NK-92 (cell line): Measurements from ENCODE around the gene CALCOCO2.
"Not testable (repeated sequence)": the region's sequence is repeated elsewhere in the genome, so short reads cannot be mapped to it uniquely, and the experiment has no call there.

Experiments
- DNase-seq: peaks from one replicate; lab custom pipeline; 2025; ENCODE audit not compliant: unreplicated experiment; lab: John Stamatoyannopoulos, UW

CALCOCO2 gene

DNA sequence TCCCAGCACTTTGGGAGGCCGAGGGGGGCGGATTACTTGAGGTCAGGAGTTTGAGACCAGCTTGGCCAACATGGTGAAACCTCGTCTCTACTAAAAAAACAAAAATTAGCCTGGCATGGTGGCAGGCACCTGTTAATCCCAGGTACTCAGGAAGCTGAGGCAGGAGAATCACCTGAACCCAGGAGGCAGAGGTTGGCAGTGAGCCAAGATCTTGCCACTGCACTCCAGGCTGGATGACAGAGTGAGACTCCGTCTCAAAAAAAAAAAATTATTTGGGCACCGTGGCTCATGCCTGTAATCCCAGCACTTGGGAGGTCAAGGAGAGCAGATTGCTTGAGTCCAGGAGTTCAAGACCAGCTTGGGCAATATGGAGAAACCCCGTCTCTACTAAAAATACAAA, 9.9 kb upstream of the CALCOCO2 start:
- DNase-seq = not testable (repeated sequence)

DNA sequence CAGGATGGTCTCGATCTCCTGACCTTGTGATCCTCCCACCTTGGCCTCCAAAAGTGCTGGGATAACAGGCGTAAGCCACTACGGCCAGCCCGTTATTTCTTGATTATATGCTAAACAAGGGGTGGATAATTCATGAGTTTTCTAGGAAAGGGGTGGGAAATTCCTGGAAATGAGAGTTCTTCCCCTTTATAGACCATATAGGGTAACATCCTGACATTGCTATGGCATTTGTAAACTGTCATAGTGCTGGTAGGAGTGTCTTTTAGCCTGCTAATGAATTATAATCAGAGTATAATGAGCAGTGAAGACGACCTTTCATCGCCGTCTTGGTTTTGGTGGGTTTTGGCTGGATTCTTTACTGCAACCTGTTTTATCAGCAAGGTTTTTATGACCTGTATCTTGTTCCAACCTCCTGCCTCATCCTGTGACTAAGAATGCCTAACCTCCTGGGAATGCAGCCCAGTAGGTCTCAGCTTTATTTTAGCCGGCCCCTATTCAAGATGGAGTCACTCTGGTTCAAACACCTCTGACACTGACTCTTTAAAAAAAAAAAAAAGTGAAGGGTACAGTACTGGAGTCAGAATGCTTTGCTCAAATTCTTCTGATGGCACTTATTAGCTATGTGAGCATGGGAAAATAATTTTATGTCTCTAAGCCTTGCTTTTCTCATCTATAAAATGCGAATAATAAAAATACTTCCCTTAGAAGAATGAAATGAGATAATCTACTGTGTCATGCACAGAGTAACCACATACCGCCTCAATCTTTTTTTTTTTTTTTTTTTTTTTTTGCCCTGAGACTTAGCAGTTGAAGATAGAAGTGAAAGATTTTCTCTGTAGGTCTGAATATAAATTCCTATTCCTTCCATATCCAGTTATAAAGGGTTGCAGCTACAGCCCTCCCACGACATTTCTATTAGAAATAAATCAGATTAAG, 5.1 kb upstream of the CALCOCO2 start:
- no peak for DNase-seq

- DNase-seq = no peak
Observed at GRCh38 chr17:48831549-48831883, 681 bp downstream of the CALCOCO2 start.

- DNase-seq = no peak
Observed at GRCh38 chr17:48834973-48835372, 4.1 kb downstream of the CALCOCO2 start.

- DNase-seq = no peak
Observed at GRCh38 chr17:48835971-48836370, 5.1 kb downstream of the CALCOCO2 start.

GRCh38 chr17:48837458-48837857, 6.6 kb downstream of the CALCOCO2 start:
- DNase-seq = not testable (repeated sequence)

DNA sequence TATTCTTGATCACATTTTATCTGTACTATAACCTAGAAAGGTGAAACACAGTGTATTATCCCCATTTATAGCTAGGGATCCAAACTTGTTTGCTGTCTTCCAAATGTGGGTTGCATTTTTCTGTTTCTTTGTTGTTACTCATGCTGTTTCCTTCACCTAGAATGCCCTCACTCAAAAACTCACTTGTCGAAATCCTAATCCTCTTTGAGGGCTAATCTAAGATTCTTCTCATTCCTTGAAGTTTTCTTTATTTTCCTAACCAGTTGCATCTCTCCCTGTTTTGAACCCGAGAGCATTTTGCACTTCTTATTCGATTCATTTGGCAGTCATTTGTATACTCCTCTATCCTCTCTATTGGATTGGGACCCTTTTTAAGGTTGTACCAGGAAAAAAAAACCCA, 9.6 kb downstream of the CALCOCO2 start:
- DNase-seq = no peak

DNA sequence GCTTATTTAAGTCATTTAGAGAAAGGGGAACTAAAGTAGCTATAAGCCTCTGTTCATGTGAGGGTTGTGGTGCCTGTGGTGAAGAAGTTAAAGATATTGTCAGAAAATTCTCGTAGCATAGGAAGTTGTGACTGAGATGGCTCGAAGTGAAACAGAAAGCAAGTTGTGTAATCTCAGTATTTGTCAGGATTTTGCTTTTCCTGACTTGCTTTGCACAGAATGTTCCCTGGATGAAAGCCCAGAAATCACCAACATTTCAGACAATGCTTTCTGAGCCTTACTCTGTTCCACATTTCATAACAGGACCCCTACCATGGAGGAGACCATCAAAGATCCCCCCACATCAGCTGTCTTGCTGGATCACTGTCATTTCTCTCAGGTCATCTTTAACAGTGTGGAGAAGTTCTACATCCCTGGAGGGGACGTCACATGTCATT, 10.6 kb downstream of the CALCOCO2 start:
- no peak for DNase-seq

- DNase-seq = no peak
Observed at GRCh38 chr17:48842746-48843145, 11.9 kb downstream of the CALCOCO2 start.

GRCh38 chr17:48843187-48843900, 12.5 kb downstream of the CALCOCO2 start:
- no peak for DNase-seq

DNA sequence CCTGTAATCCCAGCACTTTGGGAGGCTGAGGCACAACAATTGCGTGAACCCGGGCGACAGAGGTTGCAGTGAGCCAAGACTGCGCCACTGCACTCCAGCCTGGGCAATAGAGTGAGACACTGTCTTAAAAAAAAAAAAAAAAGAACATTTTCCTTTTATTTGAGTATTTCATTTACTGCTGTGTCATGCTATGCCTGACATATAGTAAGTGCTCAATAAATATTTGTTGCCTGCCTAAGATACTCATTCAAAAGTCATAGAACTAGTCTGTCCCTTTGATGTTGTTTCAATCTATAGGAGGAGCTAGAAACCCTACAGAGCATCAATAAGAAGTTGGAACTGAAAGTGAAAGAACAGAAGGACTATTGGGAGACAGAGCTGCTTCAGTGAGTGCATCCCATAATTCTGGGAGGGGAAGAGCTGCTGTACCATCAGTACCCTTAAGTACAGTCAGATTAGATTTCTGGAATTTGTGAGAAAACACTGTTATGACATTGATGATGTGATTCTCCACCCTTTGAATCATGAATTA, 20.0 kb downstream of the CALCOCO2 start:
- DNase-seq = no peak

DNA sequence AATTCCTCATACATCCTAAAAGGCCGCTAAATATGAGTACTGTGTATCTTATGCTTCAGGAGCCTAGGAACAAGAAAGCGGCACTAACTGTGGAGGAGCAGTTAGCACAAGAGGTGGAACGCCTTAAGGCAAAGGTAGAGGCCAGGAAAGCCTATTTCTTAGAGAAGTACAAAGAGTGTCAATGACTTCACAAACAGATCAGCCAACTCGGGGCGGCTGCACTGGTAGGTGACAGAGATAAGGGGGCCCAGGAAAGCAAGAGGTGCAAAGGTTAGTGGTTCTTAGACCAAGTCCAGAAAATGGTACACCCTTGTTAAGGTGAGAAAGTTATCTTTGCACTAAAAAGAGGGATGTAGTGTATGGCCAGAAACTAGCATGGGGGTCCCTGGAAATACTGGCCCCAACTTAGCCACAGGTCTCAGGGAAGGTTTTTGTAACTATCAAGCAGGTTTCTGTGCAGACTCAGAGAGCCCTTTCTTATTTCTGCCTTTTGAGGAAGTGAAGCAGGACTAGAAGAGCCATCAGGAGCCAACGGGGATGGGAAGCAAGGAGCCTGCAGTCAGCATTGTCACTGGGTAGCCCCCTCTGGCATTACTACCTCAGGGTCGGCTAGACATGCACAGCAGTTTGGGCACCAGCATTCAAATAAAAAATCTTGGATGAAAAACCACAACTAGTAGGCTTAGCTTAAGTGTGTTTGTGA, 24.1 kb downstream of the CALCOCO2 start:
- no peak for DNase-seq

DNA sequence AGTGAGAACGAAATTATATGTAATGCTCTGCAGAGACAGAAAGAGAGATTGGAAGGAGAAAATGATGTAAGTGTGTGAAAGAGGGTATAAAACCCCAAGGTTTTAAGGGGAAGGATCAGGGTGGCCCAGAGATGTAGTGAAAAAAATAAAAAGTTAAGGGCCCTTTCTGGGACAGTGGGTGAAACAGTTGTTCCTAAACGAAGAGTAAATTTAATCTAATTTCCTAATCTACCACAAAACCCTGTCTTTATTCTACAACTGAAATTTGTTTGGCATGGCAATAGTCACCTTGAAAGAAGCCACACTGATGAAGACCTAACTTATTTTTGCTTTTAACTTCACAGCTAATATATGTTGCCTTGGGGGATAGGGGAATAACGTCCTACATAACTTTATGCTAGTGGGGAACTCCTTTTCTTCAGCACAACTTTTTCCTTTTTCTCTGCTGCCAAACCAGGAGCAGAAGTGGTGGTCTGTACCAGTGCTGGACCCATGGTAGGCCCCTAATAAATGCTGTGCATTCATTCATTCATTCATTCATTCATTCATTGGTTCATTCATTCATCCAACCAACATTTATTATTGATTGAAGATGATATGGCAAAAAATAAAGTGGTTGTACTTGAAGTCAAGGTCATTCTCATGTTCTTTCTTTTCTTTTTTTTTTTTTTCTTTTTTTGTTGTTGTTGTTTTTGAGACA, 25.4 kb downstream of the CALCOCO2 start:
- no peak for DNase-seq

GRCh38 chr17:48860034-48860433, 29.2 kb downstream of the CALCOCO2 start:
- DNase-seq = no peak

GRCh38 chr17:48860456-48860855, 29.6 kb downstream of the CALCOCO2 start:
- DNase-seq = no peak

GRCh38 chr17:48868916-48869500, 38.2 kb downstream of the CALCOCO2 start:
- no peak for DNase-seq

DNA sequence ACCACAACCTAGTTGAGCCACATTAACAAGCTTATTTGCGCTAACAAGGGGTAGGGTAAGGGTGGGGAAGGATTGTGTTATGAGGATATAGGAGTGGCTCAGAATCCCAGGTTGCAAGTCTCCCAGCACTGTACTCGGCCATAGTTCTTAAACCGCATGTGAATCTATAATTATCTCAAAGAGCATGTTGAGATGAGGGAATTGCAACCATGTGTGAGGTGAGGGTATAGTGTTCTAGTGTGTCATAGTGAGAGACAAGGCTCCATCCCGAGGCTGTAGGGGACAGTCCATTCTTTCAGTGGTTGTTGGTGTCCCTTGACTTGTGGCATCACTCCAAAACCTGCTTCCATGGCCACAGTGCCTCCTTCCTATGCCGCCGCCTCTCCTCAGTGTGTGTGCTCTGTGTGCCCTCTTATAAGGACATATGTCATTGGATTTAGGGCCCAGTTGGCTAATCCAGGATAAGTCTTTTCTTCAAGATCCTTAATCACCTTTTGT, 39.0 kb downstream of the CALCOCO2 start:
- no peak for DNase-seq

GRCh38 chr17:48871035-48871550, 40.3 kb downstream of the CALCOCO2 start:
- no peak for DNase-seq

DNA sequence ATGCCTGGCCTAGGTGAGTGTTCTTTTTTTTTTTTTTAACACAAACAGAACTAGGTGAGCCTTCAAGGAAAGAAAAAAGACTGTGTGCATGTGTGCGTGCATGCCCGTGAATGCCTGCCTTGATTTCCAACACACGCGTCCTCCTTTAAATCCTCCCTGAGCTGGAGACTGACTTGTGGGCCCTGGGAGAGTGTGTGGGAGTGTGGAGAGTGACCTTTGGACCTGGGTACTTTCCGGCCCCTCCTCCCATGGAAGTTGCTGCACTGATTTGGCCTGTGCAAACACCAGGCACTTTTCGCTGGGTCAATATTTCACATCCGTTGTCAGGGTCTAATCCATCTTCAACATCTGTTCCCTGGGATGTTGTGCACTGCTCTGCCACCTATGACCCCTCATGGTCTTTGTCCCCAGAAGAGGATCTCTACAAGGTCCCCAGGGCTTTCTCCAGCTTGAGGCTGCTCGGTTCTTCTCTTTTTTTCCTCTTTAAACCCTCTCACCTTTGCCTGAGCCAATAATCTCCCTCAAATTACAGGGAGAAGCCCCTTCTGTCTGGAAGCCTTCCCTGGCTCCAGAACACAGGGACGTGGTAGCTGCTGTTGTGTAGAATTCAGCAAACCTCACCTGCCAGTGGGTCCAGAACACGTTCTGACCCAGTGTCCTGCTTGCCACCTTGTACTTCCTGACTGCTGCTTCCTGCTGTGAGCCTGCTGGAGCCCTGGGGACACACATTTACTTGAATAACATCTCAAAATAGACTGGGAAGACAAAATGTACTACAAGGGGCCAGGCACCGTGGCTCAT, 40.9 kb downstream of the CALCOCO2 start:
- DNase-seq = no peak
